Measurements from ENCODE around the gene MYH9.
A peak's percentile ranks its signal among the peaks of the same experiment; 100 is the strongest.
"Not testable (repeated sequence)": the region's sequence is repeated elsewhere in the genome, so short reads cannot be mapped to it uniquely, and the experiment has no call there.

The MYH9 gene

GRCh38 chr22:36387959-36388726, at the start of gene MYH9:
Gene MYH9, minus strand, starts transcription at chr22:36387967. Its CDS starts 38,731 bp downstream, at chr22:36349236.
- DNase-seq = peak; percentile 99

DNA sequence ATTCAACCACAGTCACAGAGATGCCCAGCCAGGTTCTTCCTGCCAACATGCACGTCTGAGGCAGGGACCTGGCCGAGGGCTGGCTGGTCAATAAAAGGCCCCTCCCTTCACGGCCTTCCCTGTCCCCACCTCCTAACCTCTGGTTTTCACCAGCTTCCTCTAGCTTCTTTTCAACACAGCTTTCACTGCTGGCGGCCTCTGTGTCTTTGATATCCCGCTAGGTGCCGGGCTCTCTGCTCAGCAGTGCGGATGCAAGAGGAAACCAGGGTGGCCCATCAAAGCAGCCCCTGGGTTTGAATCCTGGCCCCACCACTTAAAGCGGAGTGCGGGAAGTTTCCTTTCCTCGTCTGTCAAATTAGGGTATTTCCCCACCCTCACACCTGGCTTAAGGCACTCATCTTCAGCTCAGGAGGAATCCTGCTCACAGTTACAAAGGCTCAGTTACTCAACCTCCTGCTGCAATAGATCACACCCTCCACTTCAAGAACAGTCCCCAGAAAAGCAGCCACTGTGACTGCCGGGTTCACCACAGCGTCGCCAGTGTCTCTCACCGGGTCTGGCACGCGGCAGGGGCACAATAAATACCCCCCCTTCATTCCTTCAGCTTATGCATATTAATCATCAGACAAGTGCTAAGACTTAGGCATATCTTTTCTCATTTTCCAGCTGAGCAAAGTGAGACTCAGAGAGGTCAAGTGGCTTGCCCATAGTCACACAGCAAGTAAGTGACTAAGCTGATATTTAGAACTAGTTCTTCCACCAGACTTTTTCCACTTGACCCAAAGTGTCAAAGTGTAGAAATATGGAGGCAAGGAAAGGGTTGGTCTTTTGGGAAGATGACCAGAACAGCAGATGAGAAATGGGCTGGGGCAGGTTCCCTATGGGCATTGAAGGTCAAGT, 48.0 kb upstream of the MYH9 start:
- DNase-seq = no peak

DNA sequence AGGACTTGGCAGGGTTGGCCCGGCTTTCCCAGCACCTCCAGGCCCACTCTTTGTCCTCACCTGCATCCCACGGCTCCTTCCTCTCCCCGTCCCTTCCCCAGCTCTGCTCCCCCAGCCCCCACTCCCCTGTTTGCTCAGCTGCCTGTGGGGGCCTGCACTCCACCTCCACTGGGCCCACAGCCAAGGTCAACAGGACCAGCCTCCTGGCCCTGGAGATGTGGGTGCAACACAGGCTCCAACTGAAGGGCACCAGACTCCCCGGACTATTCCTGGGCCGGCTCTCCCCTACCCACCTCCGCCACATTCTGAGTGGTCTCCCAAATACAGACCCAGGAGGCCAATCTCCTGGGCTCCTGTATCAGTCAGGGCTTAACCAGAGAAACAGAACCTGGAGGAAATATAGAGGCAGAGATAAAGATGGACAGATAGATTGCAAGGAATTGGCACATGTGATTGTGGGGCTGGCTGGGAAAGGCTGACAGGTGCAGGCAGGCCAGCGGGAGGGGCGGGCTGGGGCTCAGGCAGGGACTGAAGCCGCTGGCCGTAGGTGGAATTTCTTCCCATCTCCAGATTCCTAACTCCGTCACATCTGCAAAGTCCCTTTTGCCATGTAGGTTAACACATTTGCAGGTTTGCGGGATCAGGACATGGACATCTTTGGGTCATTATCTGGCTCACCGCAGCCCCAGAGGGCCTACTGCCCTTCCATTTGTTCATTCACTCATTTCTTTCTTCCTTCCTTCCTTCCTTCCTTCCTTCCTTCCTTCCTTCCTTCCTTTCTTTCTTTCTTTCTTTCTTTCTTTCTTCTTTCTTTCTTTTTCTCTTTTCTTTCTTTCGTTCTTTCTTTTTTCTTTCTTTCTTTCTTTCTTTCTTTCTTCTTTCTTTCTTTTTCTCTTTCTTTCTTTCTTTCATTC, 45.8 kb upstream of the MYH9 start:
- no peak for DNase-seq

GRCh38 chr22:36432592-36433317, 45.0 kb upstream of the MYH9 start:
- no peak for DNase-seq

DNA sequence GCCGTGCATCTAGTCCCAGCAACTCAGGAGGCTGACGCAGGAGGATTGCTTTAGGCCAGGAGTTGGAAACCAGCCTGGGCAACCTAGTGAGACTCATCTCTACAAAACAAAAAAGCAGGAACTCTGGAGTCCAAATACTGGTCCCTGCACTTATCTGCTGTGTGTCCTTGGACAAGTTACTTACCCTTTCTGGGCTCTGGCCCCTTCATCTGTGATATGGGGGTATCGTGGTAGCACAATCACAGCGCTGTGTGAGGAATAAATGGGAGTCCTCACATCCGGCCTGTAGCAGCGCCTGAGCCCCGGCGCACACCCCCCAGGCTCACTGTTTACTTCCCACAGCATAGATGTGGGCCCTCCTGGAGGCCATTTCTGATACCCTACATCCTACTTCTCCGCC, 44.2 kb upstream of the MYH9 start:
- no peak for DNase-seq

DNA sequence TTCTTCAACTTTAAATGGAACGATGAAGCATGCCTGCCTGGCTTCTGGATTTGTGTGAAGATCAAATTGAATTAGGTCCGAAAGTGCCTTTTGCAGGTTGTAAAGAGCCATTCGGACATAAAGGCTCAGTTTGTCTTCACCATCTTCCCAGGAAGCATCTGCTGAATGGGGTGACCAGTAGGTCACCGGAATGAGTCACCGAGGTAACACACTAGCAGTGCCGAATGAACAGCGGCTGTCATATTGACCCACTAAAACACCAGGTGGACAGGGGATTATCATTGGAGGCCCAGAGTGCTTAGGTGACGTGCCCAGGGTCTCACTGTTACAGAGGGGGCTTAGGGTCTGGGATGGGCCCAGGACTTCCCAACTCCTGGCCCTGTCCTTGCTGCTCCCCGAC, 43.1 kb upstream of the MYH9 start:
- DNase-seq = no peak

DNA sequence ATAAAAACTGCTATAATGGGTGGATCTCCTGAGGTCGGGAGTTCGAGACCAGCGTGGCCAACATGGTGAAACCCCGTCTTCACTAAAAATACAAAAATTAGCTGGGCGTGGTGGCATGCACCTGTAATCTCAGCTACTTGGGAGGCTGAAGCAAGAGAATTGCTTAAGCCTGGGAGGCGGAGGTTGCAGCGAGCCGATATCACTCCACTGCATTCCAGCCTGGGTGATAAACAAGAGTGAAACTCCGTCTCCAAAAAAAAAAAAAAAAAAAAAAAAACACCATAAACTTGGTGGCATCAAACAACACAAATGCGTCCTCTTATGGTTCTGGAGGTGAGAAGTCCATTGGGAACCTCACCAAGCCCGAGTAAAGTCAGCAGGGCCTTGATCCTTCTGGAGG, 40.2 kb upstream of the MYH9 start:
- DNase-seq = not testable (repeated sequence)

GRCh38 chr22:36425977-36426523, 38.3 kb upstream of the MYH9 start:
- peak; percentile 70 for DNase-seq

GRCh38 chr22:36424901-36425579, 37.3 kb upstream of the MYH9 start:
- peak; percentile 32 for DNase-seq

- DNase-seq = not testable (repeated sequence)
Measured at GRCh38 chr22:36424466-36424865, 36.7 kb upstream of the MYH9 start.

DNA sequence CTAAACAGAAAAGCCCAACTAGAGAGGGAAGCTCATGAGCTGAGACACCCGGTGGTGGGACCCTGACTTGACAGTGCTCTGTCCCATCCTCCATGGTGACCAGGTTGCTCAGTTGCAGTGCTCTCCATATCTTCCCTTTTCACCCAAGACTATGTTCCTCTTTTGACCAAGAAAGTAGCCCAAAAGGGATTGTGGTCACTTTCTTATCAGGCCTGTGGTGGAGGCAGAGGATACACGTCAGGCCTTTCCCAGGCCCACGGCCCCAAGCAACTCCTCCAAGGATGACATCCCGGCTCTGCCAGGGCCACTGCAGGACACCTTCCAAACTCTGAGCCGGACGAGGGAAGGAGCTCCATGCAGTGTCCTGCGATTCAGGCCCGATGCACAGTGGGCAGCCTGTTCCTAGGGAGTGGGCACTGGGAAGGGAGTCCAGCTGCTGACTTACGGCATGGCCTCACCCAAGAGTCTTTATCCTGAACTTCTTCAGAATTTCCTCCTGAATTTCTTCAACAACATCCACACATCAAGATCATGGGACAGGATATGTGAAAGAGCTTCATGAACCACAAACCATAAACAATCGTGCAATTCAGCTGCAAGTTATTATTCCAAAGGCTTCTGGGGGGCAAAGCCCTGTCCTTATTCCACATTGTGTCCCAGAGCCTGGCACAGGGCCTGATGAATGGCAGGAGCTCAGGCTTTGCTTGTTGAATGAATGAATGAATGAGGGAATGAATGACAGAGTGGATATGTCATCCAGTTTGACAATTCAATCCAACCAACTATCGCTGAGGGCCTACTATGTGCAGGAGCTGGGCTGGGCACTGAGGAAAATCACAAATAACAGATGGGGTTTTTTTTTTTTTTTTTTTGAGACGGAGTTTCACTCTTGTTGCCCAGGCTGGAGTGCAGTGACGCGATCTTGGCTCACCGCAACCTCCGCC, 36.0 kb upstream of the MYH9 start:
- peak; percentile 73 for DNase-seq

- no peak for DNase-seq
Measured at GRCh38 chr22:36422287-36423014, 34.7 kb upstream of the MYH9 start.

DNA sequence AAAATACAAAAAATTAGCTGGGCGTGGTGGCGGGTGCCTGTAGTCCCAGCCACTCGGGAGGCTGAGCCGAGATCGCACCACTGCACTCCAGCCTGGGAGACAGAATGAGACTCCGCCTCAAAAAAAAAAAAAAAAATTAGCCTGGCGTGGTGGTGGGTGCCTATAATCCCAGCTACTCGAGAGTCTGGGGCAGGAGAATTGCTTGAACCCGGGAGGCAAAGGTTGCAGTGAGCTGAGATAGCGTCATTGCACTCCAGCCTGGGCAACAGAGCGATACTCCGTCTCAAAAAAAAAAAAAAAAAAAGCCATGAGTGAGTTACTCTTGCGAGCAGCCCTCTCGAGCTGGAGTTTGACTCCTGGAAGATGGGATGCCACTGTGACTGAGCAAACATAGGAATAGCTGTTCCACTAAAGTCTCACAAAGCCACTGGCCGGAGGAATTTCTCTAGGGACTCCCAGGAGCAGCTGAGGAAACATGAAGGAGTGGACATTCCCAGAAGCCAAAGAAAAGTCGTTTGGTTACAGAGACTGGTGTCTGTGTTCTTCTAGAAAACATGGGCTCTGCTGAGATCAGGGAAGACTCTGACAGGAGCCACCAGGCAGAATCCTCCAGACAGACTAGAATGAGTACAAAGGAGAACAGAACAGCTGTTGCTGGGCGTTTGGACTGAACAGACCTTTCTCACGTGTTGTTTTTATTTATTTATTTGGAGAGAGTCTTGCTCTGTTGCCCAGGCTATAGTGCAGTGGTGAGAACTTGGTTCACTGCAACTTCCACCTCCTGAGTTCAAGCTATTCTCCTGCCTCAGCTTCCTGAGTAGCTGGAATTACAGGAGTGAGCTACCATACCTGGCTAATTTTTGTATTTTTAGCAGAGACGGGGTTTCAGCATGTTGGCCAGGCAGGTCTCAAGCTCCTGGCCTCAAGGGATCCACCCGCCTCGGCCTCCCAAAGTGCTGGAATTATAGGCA, 32.4 kb upstream of the MYH9 start:
- DNase-seq = no peak

GRCh38 chr22:36419177-36419911, 31.6 kb upstream of the MYH9 start:
- peak; percentile 91 for DNase-seq

GRCh38 chr22:36417281-36417686, 29.5 kb upstream of the MYH9 start:
- DNase-seq = no peak

DNA sequence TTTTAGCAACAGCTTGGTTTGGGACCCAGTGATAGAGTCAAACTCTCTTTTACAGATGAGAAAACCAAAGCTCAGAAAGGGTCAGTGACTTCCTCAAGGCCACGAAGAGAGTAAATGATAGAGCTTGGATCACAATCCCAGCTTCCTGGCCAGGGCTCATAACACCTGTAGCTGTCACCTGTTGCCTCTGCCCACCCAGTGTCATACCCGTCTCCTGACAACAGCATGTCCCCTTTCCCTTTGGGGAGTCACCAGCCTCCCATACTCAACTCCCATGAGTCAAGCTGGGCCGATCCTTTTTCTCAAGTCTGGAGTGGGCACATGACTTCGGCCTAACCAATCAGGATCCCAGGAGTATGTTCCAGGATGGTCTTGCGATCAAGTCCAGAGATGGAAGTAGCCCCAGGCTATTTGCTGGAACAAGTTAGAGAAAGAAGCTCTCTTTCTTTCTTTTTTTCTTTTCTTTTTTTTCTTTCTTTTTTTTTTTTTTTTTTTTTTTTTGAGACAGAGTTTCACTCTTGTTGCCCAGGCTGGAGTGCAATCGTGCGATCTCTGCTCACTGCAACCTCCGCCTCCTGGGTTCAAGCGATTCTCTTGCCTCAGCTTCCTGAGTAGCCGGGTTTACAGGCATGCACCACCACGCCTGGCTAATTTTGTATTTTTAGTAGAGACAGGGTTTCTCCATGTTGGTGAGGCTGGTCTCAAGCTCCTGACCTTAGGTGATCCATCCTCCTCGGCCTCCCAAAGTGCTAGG, 27.8 kb upstream of the MYH9 start:
- DNase-seq = no peak

All from inflammatory macrophage treated with lipopolysaccharide for 4 hours (primary cell).